ENCODE results near the gene USP30.

Gene USP30

GRCh38 chr12:109110988-109111495, 58.7 kb downstream of the USP30 start:
- TF ChIP-seq, protein P1, sequence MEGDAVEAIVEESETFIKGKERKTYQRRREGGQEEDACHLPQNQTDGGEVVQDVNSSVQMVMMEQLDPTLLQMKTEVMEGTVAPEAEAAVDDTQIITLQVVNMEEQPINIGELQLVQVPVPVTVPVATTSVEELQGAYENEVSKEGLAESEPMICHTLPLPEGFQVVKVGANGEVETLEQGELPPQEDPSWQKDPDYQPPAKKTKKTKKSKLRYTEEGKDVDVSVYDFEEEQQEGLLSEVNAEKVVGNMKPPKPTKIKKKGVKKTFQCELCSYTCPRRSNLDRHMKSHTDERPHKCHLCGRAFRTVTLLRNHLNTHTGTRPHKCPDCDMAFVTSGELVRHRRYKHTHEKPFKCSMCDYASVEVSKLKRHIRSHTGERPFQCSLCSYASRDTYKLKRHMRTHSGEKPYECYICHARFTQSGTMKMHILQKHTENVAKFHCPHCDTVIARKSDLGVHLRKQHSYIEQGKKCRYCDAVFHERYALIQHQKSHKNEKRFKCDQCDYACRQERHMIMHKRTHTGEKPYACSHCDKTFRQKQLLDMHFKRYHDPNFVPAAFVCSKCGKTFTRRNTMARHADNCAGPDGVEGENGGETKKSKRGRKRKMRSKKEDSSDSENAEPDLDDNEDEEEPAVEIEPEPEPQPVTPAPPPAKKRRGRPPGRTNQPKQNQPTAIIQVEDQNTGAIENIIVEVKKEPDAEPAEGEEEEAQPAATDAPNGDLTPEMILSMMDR (conservative IDR thresholded peaks at IDR 0.05; ENCODE audit: low read depth) = no peak
- peak overlapping the region; percentile 90 for H3K27ac ChIP-seq
- peak; percentile 73 for DNase-seq (ENCODE audit: low spot score)
- CTCF ChIA-PET = interaction anchor here (0.8 kb wide), 1 partner anchor 28 kb away, joined by 9 read pairs; no protein-coding TSS in a partner anchor
- POLR2A ChIA-PET (ENCODE audit: low non-redundant PET) = no interaction called here

DNA sequence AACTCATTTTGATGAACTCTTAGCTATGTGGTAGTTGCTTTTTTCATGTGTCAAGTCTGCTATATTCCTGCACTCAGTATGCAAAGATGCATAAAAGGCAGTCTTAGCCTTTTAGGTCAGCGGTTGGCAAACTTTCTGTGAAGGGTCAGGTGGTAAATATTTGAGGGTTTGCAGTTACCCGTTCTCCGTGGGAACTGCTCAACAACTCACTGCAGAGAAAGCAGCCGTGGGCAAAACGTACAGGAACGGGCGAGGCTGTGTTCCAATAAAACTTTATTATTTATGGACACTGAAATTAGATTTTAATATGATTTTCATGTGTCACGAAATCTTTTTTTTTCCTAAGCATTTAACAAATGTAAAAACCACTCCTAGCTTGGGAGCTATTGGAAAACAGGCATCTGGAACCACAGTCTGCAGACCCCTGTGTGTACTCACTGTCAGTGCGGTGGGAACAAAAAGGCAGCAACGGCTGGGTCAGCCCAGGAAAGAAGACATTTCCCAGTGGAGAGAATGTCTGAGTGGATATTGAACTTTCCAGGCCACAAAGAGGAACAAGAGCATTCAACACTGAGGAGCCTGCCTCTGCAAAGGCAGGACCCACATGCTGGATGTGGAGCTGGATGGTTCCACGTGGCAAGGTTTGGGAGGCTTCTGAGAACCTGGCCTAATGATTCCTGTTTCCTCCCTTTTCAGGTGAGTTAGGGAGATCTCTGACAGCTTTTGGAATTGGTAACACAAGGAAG, 60.5 kb downstream of the USP30 start:
- H3K27ac ChIP-seq = no peak overlapping the region
- no peak for DNase-seq (ENCODE audit: low spot score)
- ChIA-PET CTCF (interaction anchor here (0.5 to 1.3 kb wide), 7 partner anchors 15 to 533 kb away, joined by 3 to 6 read pairs (median 4); no protein-coding TSS in a partner anchor), POLR2A (ENCODE audit: low non-redundant PET) (no interaction called here)
- TF ChIP-seq, protein P1 (conservative IDR thresholded peaks at IDR 0.05; ENCODE audit: low read depth) = no peak

DNA sequence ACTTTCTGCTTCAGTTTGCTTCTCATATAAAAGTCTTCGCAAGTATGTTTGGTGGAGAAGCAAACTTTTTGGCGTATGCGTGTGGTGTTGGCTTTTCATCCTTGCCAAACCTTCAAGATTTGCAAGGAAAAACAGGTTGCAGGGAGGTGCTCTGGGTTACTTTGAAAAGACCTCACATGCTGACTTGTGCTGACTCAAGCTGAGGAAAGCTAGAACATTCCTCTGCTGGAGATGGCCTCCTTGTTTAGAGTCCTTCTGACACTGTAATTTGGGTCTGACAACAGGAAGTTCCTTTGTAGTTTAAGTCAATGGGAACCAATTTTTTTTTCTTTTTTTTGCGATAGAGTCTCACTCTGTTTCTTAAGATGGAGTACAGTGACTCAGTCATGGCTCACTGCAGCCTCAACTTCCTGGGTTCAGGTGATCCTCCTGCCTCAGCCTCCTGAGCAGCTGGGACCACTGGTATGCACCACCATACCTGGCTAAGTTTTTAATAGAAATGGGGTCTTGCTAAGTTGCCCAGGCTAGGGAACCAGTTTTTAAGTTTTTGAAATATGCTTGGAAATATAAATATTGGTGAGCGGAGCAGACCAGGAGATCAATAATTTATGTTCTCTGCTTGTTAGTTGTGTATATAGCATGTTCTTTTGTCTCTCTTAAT, 61.4 kb downstream of the USP30 start:
- TF ChIP-seq, protein P1 (conservative IDR thresholded peaks at IDR 0.05; ENCODE audit: low read depth) = no peak
- H3K27ac ChIP-seq = no peak overlapping the region
- POLR2A ChIA-PET (ENCODE audit: low non-redundant PET) = no interaction called here
- no peak for DNase-seq (ENCODE audit: low spot score)
- CTCF ChIA-PET = no interaction called here

- TF ChIP-seq, protein P1 (conservative IDR thresholded peaks at IDR 0.05; ENCODE audit: low read depth) = no peak
- POLR2A ChIA-PET (ENCODE audit: low non-redundant PET) = no interaction called here
- DNase-seq (ENCODE audit: low spot score) = no peak
- H3K27ac ChIP-seq = no peak overlapping the region
- CTCF ChIA-PET = no interaction called here
Measured at GRCh38 chr12:109114644-109115043, 62.3 kb downstream of the USP30 start.

GRCh38 chr12:109115404-109115757, 63.0 kb downstream of the USP30 start:
- H3K27ac ChIP-seq = no peak overlapping the region
- no peak for DNase-seq (ENCODE audit: low spot score)
- ChIA-PET POLR2A (ENCODE audit: low non-redundant PET) (no interaction called here), CTCF (interaction anchor here (0.5 kb wide), 1 partner anchor 233 kb away, joined by 3 read pairs; no protein-coding TSS in a partner anchor)
- TF ChIP-seq, protein P1 (conservative IDR thresholded peaks at IDR 0.05; ENCODE audit: low read depth) = no peak

- ChIA-PET CTCF (interaction anchor here (0.5 kb wide), 1 partner anchor 233 kb away, joined by 3 read pairs; no protein-coding TSS in a partner anchor), POLR2A (ENCODE audit: low non-redundant PET) (no interaction called here)
- H3K27ac ChIP-seq = no peak within 1 kb of the TSS
- no peak for DNase-seq (ENCODE audit: low spot score)
- TF ChIP-seq, protein P1 (conservative IDR thresholded peaks at IDR 0.05; ENCODE audit: low read depth) = no peak
Measured at GRCh38 chr12:109115758-109116610, 63.6 kb downstream of the USP30 start, which contains the start of gene ACACB. Gene ACACB, plus strand, starts transcription at chr12:109116587. Its CDS starts 22,819 bp downstream, at chr12:109139406.

Measured in RWPE1 (cell line).